Tibial nerve (tissue), 4 donors: ENCODE measurements around the gene CIAPIN1.

Experiments used
- CTCF ChIP-seq, 5 experiments: fragments of 200-600 bp in 3 of 5; fragments of 450-650 bp in 2 of 5; sonication (generic) in 3 of 5; IDR thresholded peaks; one replicate each; pipeline ENCODE4 v1.5.1; 2016 to 2019; ENCODE audit warnings: antibody characterized with exemption in 5 of 5, mild to moderate bottlenecking in 3 of 5, moderate library complexity in 2 of 5
- EP300 ChIP-seq, 2 donors: sonication (generic); formaldehyde crosslinking; IDR thresholded peaks; one replicate each; pipeline ENCODE4 v1.6.1; 2017; ENCODE audit warnings: antibody characterized with exemption in 2 of 2, mild to moderate bottlenecking in 1 of 2
- POLR2A ChIP-seq, 2 donors: fragments of 450-650 bp; IDR thresholded peaks; one replicate each; pipeline ENCODE4 v1.6.1; 2017; ENCODE audit warnings: antibody characterized with exemption in 2 of 2, mild to moderate bottlenecking in 2 of 2, moderate library complexity in 2 of 2

GRCh38 chr16:57430955-57431354, 16.2 kb downstream of the CIAPIN1 start:
- TF ChIP-seq CTCF (IDR thresholded peaks at IDR 0.05) (no peak), POLR2A (IDR thresholded peaks at IDR 0.05) (no peak), EP300 (IDR thresholded peaks at IDR 0.05) (no peak)
